IPS-20b (cell line): Measurements from ENCODE around the gene TDRD7.

Source experiments
- H3K27ac ChIP-seq: one replicate; pipeline ENCODE4 v1.5.1; 2013; ENCODE audit warnings: low read length
- H3K27me3 ChIP-seq: 2 replicates; pipeline ENCODE4 v1.6.1; 2013; ENCODE audit warnings: mild to moderate bottlenecking, low read length, inconsistent platforms; ENCODE audit not compliant: insufficient read depth
- H3K36me3 ChIP-seq: 2 replicates; pipeline ENCODE4 v1.6.1; 2013; ENCODE audit warnings: low read depth, mild to moderate bottlenecking, inconsistent platforms, low read length, moderate library complexity; ENCODE audit not compliant: insufficient read depth
- H3K4me1 ChIP-seq: 2 replicates; pipeline ENCODE4 v1.6.1; 2013; ENCODE audit warnings: mild to moderate bottlenecking, control low read depth, inconsistent platforms, low read length, moderate library complexity; ENCODE audit not compliant: insufficient read depth
- H3K4me3 ChIP-seq: 2 replicates; pipeline ENCODE4 v1.5.1; 2013; ENCODE audit warnings: mild to moderate bottlenecking, low read length, inconsistent platforms
- H3K9ac ChIP-seq: 2 replicates; pipeline ENCODE4 v1.6.1; 2013; ENCODE audit warnings: low read depth, mild to moderate bottlenecking, inconsistent platforms, low read length, moderate library complexity
- H3K9me3 ChIP-seq: 2 replicates; pipeline ENCODE4 v1.6.1; 2013; ENCODE audit warnings: mild to moderate bottlenecking, low read depth, low read length, inconsistent platforms; ENCODE audit not compliant: insufficient read depth

The TDRD7 gene

DNA sequence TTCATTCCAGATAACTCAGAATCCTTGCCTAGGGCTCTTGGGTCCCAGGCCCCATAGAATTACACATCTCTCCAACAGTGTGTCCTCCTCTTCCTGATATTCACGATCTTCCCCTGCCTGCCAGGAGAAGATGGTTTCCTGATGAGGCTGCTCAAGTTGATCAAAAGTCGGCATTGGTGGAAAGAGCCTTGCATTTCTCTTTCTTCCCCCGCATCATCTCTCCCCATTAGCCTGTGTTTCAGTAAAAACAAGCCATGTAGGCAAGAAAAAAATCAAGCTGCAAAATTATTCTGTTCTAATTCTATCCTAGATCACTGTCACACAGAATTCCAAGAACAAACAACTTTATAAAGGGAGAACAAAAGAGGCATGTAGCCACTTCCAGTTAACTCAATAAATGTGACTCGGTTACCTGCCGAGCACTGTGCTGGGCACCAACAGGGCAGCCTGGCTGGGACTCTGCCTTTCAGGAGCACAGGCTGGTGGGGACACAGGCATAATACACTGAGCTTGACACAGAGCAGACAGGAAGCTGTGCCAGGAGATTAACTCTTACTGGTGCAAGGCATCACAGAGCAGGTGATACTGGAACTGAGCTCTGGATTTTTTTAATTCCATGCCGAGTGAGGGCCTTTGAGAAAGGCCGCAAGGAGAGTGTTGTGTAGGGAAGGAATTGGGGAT, 115.1 kb downstream of the TDRD7 start:
- Histone ChIP-seq H3K4me1 (peaks cover 28% of the 10 kb centered on the region; the same call in 1 of the 2 replicates), H3K36me3 (no peaks in the 10 kb centered on the region), H3K4me3 (no peak overlapping the region), H3K9me3 (no peaks in the 10 kb centered on the region), H3K27ac (no peak overlapping the region), H3K9ac (no peak overlapping the region), H3K27me3 (no peaks in the 10 kb centered on the region)

DNA sequence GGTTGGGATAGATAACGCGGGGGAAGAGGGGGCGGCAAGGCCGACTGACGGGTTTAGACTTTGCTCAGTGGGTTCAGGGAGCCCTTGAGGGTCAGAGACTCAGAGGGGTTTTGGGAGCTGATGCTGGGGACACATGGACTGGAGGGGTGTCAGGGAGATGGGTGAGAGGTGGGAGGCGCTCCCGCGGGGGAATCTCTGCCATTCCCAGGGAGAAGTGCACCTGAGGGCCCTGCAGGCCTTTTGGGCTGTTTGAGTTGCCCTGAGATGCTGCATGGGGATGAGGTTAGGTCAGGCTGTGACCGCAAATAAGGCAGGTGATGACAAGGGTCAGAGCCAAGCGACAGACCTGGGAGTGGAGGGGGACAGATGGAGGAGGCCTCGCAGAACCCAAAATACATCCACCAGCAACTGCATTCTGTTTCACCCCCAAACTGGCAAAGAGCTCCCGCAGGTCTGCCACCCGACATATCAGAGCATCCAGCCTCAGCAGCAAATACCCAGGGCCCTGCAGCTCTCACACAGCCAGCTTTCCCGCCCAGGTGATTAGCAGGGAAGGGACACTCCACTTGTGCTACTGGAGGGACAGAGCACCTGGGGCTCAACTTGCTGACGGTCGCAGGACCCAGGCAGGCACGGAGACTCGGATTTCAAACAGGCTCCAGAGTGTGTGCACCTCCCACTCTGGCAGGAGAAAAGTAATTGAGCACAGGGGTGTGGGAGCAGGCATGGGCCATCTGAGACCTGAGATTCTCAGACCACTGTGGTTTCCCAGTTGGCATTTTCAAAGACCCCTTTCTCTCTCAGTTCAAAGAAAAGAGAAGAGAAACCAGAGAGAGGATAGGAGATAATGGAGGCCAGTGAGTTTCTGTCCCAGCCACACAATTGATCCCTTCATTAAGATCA, 116.0 kb downstream of the TDRD7 start:
- H3K36me3 ChIP-seq, result no peaks in the 10 kb centered on the region
- H3K27ac ChIP-seq, result peak overlapping the region; percentile 21
- peak overlapping the region; percentile 27 for H3K4me3 ChIP-seq
- peaks cover 28% of the 10 kb centered on the region; the same call in 1 of the 2 replicates for H3K4me1 ChIP-seq
- peak overlapping the region; percentile 50 for H3K9ac ChIP-seq
- no peaks in the 10 kb centered on the region for H3K27me3 ChIP-seq
- H3K9me3 ChIP-seq, result no peaks in the 10 kb centered on the region

DNA sequence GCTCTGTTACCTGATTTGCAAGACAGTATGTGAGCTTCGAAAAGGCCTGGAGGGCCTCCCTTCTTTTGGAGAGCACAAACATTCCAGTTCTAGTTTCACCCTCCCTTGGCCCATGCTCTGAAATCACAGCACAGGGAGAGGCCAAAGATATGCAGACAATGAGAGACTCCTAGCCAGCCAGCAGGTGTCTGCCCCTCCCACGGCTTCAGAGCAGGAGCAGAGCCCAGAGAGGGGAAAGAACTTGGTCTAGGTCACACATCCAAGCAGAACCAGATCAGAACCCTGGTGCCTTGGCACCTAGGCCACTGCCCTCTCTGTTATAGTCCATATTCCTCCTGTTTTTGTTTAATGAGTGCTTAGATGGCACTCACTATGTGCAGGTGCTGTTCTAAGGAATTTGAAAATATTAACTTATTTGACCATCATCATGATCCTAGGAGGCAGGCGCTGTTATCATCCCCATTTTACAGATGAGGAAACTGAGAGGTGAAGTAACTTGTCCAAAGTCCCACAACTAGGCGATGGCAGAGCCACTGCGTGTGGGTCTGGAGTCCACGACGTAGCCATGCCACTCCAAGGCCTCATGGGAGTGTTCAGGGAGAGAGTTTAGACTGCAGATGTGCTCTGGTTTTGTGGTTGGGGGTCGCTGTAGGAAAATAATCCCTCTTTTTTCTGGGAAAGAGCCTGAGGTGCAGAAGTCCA, 116.8 kb downstream of the TDRD7 start:
- no peaks in the 10 kb centered on the region for H3K9me3 ChIP-seq
- H3K4me3 ChIP-seq, result peak overlapping the region; percentile 27
- H3K4me1 ChIP-seq, result peaks cover 28% of the 10 kb centered on the region; the same call in 1 of the 2 replicates
- H3K9ac ChIP-seq, result no peak overlapping the region; the same call in 1 of the 2 replicates
- H3K27ac ChIP-seq, result peak overlapping the region; percentile 21
- no peaks in the 10 kb centered on the region for H3K27me3 ChIP-seq
- H3K36me3 ChIP-seq, result no peaks in the 10 kb centered on the region

DNA sequence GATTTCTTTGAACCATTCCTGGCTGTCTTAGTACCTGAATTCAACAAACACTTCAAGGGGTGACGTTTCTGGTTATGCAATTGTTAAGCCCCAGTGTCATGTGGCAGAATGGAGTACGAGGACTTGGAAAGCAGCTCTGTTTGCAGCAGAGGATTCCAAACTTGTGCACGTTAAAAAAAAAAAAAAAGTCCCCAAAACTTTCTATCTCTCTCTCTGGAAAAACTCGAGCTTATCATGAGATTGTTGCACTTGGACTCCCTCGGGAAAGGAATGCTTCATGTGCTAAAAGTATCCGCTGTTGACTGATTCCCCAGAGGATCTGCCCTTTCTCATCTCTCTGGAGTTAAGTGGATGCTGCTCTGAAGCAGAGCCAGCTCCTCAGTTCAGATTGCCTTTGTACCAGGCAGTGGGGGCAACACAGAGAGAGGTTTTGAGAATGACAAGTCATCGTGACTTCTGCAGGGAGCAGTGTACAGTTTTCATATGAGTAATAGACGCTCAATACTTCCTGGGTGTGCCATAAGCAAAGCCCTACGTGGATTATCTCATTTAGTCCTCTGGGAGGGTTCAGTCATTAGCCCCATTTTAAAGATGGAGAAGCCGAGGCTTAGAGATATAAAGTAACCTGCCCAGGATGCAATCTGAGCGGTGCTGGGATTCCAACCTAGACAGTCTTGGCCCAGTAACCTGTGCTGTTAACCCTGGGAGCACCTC, 117.6 kb downstream of the TDRD7 start:
- H3K27ac ChIP-seq, result no peak overlapping the region
- no peaks in the 10 kb centered on the region for H3K36me3 ChIP-seq
- H3K9ac ChIP-seq, result no peak overlapping the region
- H3K4me3 ChIP-seq, result no peak overlapping the region
- peaks cover 28% of the 10 kb centered on the region; the same call in 1 of the 2 replicates for H3K4me1 ChIP-seq
- H3K9me3 ChIP-seq, result 0 out of 2 replicates have a peak, but pooled peaks cover 3% of the 10 kb centered on the region
- no peaks in the 10 kb centered on the region for H3K27me3 ChIP-seq

DNA sequence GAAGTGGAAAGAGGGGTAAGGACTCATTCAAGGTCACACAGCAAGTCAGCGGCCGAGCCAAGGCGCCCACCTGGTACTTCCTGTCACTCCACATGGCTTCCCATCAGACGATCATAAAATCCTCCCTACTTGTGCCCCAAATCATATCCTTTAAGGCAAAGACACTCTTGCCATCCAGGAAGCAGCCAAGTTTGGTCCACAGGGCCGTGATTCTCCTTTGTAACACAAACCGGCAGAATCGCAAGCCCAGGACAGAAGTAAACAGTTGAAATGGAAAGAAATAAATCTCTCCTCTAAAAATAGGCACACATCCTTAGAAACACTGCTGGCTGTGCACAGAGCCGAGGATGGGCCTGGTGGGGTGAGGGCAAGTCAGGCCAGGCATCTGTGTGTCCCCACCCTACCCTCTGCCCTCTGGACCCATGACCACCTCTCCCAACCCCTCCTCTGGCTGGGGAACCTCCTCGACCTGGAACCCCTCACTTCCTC, 120.0 kb downstream of the TDRD7 start:
- Histone ChIP-seq H3K4me3 (no peak overlapping the region), H3K27ac (no peak overlapping the region), H3K4me1 (peaks cover 26% of the 10 kb centered on the region; the same call in 1 of the 2 replicates), H3K9ac (no peak overlapping the region), H3K27me3 (no peaks in the 10 kb centered on the region), H3K36me3 (no peaks in the 10 kb centered on the region), H3K9me3 (0 out of 2 replicates have a peak, but pooled peaks cover 5% of the 10 kb centered on the region)

DNA sequence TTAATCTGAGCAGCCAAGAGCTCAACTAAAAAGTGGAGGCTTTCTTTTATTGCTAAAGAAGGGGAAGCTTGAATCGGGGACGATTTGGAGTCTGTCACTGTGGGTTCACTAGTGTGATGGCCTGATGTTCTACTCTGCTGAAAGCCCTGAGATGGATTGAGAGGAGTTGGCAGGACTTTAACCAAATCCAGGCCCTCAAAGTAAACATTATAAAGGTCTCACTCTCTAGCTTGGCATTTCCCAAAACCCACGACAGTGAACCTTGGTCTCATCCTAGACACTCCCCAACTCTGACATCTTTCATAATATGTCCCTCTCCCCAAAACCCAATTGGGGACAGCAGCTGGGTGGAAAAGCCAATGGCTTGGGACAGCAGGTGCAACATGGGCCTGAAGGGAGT, 122.3 kb downstream of the TDRD7 start:
- H3K4me3 ChIP-seq, result no peak overlapping the region
- 0 out of 2 replicates have a peak, but pooled peaks cover 5% of the 10 kb centered on the region for H3K9me3 ChIP-seq
- no peaks in the 10 kb centered on the region for H3K27me3 ChIP-seq
- peaks cover 4% of the 10 kb centered on the region; the same call in 1 of the 2 replicates for H3K4me1 ChIP-seq
- no peak overlapping the region for H3K27ac ChIP-seq
- H3K36me3 ChIP-seq, result no peaks in the 10 kb centered on the region
- H3K9ac ChIP-seq, result no peak overlapping the region

DNA sequence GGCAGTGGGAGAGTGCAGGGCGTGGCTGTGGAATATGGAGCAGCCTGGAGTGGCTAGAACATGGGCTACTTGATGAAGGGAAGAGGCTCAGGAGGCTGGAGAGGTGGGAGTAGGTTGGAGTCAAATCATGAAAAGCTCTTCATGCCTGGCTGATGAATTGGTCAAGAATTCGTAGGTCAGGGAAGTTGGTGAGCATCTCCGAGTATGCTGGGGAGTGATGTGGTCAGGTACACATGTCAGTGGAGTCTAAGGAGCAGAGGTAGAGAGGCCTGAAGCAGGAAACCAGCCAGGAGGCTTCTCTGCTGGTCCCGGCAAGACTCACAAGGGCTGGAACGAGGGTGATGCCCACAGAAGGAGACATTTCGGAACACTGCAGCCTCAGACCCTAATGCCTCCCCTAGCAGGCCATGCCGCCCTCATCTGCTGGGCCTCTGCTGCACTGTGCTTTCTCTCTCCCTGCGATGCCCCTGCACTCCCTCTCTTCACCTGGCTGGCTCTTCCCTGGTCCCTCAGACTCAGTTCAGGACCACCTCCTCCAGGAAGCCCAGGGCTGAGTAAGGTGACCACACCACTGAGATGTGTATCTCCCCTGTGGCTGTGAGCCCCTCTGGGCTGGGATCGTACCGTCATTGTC, 123.2 kb downstream of the TDRD7 start:
- no peak overlapping the region for H3K27ac ChIP-seq
- no peaks in the 10 kb centered on the region for H3K36me3 ChIP-seq
- H3K9ac ChIP-seq, result no peak overlapping the region

DNA sequence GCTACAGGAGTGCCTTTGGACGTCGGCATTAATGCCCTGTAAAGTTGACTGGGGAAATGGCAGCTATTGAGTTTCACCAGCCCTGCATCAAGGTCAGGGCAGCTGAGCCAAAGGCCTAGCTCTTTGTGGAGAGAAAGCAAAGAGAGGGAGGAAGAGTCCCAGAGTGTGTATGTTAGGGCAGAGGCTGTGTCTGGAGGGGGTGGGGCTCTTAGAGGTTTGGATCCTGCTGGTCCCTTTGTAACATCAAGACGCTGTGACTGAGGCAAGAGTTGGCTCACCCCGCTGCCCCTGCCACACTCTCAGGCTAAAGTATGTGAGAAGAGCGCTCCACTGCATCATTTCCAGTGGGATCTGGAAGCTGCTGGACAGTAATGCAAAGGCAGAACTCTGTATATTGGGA, 123.9 kb downstream of the TDRD7 start:
- Histone ChIP-seq H3K27ac (no peak overlapping the region), H3K27me3 (no peaks in the 10 kb centered on the region), H3K36me3 (no peaks in the 10 kb centered on the region), H3K9ac (no peak overlapping the region), H3K9me3 (0 out of 2 replicates have a peak, but pooled peaks cover 5% of the 10 kb centered on the region), H3K4me3 (no peak overlapping the region), H3K4me1 (no peaks in the 10 kb centered on the region)

More for the DNA sequence above, 123.2 kb downstream of the TDRD7 start:
- Histone ChIP-seq H3K27me3 (no peaks in the 10 kb centered on the region), H3K9me3 (0 out of 2 replicates have a peak, but pooled peaks cover 5% of the 10 kb centered on the region), H3K4me1 (no peaks in the 10 kb centered on the region), H3K4me3 (no peak overlapping the region)

DNA sequence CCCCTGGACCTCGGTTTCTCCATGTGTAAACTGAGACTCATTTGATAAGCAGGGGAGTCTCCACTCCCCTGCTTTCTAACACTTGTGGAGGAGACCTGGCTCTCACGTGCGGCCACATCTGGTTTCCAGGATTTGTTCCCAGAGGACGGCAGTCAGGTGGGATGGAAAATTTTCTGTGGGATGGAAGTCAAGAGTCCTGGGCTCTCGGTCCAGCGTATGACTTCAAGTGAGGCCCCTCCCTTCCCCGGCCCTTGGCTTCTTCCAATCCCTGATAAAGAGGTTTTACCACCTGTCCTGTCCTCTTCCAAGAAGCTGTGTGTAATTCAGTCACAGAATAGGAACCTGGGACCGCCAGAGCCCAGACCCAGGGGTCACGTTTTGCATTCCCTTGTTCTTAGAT, 124.6 kb downstream of the TDRD7 start:
- Histone ChIP-seq H3K4me1 (no peaks in the 10 kb centered on the region), H3K9ac (no peak overlapping the region), H3K27ac (no peak overlapping the region), H3K27me3 (no peaks in the 10 kb centered on the region), H3K4me3 (no peak overlapping the region), H3K36me3 (no peaks in the 10 kb centered on the region), H3K9me3 (0 out of 2 replicates have a peak, but pooled peaks cover 5% of the 10 kb centered on the region)

DNA sequence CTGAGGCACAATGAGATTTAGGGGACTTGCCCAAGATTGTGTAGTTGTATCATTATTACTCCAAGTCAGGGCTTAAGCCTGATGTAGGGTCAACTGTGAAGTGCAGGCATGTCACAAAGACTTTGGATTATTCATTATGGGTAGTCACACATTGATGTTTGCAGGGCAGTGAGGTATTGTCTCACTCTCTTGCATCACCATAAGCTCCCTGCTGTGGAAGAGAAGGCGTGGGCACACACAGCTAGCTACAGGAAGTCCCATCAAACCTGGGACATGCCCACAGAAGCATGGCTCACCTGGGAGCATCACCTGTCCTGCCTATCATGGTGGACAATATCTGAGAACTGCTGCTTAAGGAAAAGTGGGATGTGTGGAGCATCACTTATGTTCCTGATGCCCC, 131.7 kb downstream of the TDRD7 start:
- Histone ChIP-seq H3K27ac (no peak overlapping the region), H3K4me3 (no peak overlapping the region), H3K36me3 (no peaks in the 10 kb centered on the region), H3K9ac (no peak overlapping the region), H3K9me3 (no peaks in the 10 kb centered on the region), H3K4me1 (peaks cover 9% of the 10 kb centered on the region), H3K27me3 (no peaks in the 10 kb centered on the region)
